Colonic mucosa (tissue), 4 donors: ENCODE measurements around the gene ZDHHC3. TPM values are rescaled to one million over a fixed set of nuclear protein-coding genes. Genes with fewer than 3 reads are reported as not detected.

Experiments used
- DNase-seq: peaks from one replicate; pipeline ENCODE4 v3.0.0-alpha.2; 2020
- H3K27ac ChIP-seq: fragments of 200-600 bp; one replicate; pipeline ENCODE4 v1.8.0; 2021
- H3K27me3 ChIP-seq: fragments of 200-600 bp; one replicate; pipeline ENCODE4 v1.8.0; 2021
- H3K36me3 ChIP-seq: fragments of 200-600 bp; one replicate; pipeline ENCODE4 v1.8.0; 2021
- H3K4me1 ChIP-seq: fragments of 200-600 bp; one replicate; pipeline ENCODE4 v1.8.0; 2021; ENCODE audit warnings: mild to moderate bottlenecking
- H3K4me3 ChIP-seq: fragments of 200-600 bp; one replicate; pipeline ENCODE4 v1.8.0; 2021
- H3K9ac ChIP-seq, 2 donors: one replicate each; pipeline ENCODE4 v1.7.0; 2013; ENCODE audit warnings: control low read depth in 2 of 2, low read depth in 2 of 2, low read length in 2 of 2
- H3K9me3 ChIP-seq: fragments of 200-600 bp; one replicate; pipeline ENCODE4 v1.8.0; 2021
- CTCF ChIP-seq: fragments of 200-600 bp; IDR thresholded peaks from one replicate; pipeline ENCODE4 v1.8.0; 2022; ENCODE audit warnings: antibody characterized with exemption, mild to moderate bottlenecking
- intact Hi-C: fragments of 100-400 bp; cut with DNase I; formaldehyde crosslinking; loops from one replicate; pipeline ENCODE4 v1.14.1; 2022
- total RNA-seq, 2 donors: library from RNA; stranded (reverse); fragmentation: NEBNext Ultra II Directional in 1 of 2; extraction: Animal tissue kit (Norgen Biotek cat#: 25700) in 1 of 2; gene quantifications; one replicate each; pipeline ENCODE4 v1.2.1, GENCODE V29; 2021
- donor health status: healthy.
- donor health status: DM: no; HTN: no; CAD: no.
- donor health status: DM: no; HTN: no; CAD: no.

Gene ZDHHC3
- total RNA-seq, 2 donors from 2014 or later, result 152 to 162 TPM

GRCh38 chr3:44958386-44958785 is 17.6 kb downstream of the ZDHHC3 start:
- Histone ChIP-seq H3K36me3 (no peaks in the 10 kb centered on the region), H3K9ac (no peak overlapping the region), H3K27ac (no peak overlapping the region), H3K9me3 (no peaks in the 10 kb centered on the region), H3K4me3 (no peak overlapping the region), H3K27me3 (no peaks in the 10 kb centered on the region), H3K4me1 (no peaks in the 10 kb centered on the region)
- no peak for DNase-seq
- TF ChIP-seq CTCF, result no peak
- intact Hi-C loops, result no loop called here

DNA sequence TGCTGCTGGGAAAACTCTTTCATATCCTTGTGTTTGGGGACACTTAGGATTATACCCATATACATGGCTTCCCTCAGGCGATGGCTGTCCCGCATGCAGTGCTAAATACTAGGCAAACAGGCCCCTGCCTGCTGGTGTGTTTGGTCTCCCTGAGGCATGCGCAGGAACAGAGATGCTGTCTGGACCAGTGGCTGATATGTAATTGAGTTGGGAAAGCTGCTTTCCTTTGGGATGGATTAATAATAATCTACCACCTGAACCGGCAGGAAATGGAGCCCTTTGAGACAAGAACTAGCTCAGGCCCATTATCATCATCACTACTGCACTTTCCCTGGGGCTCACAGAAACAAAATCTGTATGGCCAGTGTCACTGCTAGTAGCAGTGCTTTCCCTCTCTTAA is 18.0 kb downstream of the ZDHHC3 start:
- Histone ChIP-seq H3K27me3 (no peaks in the 10 kb centered on the region), H3K36me3 (no peaks in the 10 kb centered on the region), H3K4me3 (no peak overlapping the region), H3K4me1 (no peaks in the 10 kb centered on the region), H3K27ac (no peak overlapping the region), H3K9ac (no peak overlapping the region), H3K9me3 (no peaks in the 10 kb centered on the region)
- no peak for DNase-seq
- intact Hi-C loops, result no loop called here
- no peak for TF ChIP-seq CTCF

DNA sequence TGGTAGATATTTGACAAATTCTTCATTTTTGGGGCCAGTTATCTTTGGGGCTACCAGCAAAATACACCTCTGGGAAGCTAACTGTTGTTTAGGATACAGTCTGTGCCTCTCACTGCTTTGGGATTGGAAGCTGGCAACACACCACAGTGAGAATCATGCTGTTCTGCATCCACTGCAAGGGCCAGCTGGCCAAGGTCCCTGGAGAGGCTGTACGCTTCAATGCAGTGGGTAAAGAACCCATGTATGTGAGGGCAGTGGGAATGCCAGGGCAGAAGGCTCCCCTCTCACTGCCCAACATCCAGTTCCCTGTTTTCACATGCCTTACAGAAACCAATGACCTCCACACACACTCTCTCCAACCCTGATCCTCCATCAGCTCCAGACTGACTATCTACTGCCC is 20.1 kb downstream of the ZDHHC3 start:
- H3K27me3 ChIP-seq, result no peaks in the 10 kb centered on the region
- intact Hi-C loops, result no loop called here
- DNase-seq, result no peak
- no peak for TF ChIP-seq CTCF
- H3K9ac ChIP-seq, result no peak overlapping the region
- no peaks in the 10 kb centered on the region for H3K36me3 ChIP-seq
- H3K9me3 ChIP-seq, result no peaks in the 10 kb centered on the region
- no peak overlapping the region for H3K4me3 ChIP-seq
- H3K27ac ChIP-seq, result no peak overlapping the region
- no peaks in the 10 kb centered on the region for H3K4me1 ChIP-seq

DNA sequence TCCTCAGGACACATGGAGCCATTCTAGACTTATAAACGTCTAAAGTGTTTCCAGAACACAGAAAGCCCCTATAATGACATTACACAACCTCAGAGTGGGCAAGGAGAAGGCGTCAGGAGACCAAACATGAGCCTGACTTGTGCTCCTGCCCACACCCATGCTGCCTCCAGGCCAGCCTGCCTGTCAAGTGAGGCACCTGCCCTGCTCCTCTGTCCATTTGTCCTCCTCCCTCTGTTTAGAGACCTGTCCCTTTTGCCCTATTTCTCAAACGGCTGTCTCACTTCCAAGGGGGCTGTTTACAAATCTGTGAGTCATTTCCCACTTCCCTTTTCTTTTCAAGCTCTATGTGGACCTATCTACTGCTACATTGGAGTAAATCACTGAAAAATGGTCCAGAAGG is 21.0 kb downstream of the ZDHHC3 start:
- TF ChIP-seq CTCF, result no peak
- intact Hi-C loops, result no loop called here
- no peak for DNase-seq
- no peaks in the 10 kb centered on the region for H3K9me3 ChIP-seq
- no peaks in the 10 kb centered on the region for H3K36me3 ChIP-seq
- H3K4me1 ChIP-seq, result no peaks in the 10 kb centered on the region
- H3K27ac ChIP-seq, result no peak overlapping the region
- no peak overlapping the region for H3K9ac ChIP-seq
- no peaks in the 10 kb centered on the region for H3K27me3 ChIP-seq
- H3K4me3 ChIP-seq, result no peak overlapping the region

DNA sequence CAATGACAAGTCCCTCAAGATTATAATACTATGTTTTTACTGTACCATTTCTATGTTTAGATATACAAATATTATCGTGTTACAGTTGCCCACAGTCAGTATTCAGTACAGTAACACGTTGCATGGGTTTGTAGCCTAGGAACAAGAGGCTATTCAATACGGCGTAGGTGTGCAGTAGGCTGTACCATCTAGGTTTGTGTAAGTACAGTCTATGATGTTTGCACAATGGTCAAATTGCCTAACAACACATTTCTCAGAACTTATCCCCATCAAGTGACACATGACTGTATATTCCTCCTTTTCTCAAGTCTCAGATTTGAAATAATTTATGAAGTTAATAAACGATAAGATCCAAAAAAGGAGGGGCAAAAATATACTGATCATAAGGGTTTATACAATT is 21.7 kb downstream of the ZDHHC3 start:
- Histone ChIP-seq H3K9ac (no peak overlapping the region), H3K9me3 (no peaks in the 10 kb centered on the region), H3K4me1 (no peaks in the 10 kb centered on the region), H3K27me3 (no peaks in the 10 kb centered on the region), H3K36me3 (no peaks in the 10 kb centered on the region), H3K27ac (no peak overlapping the region), H3K4me3 (no peak overlapping the region)
- TF ChIP-seq CTCF, result no peak
- intact Hi-C loops, result no loop called here
- DNase-seq, result no peak

GRCh38 chr3:44952689-44953088 is 23.3 kb downstream of the ZDHHC3 start:
- intact Hi-C loops, result no loop called here
- no peaks in the 10 kb centered on the region for H3K36me3 ChIP-seq

More at GRCh38 chr3:44952689-44953088, 23.3 kb downstream of the ZDHHC3 start:
- no peak for TF ChIP-seq CTCF
- no peaks in the 10 kb centered on the region for H3K4me1 ChIP-seq
- no peaks in the 10 kb centered on the region for H3K9me3 ChIP-seq
- H3K27ac ChIP-seq, result no peak overlapping the region
- H3K27me3 ChIP-seq, result no peaks in the 10 kb centered on the region
- DNase-seq, result no peak
- H3K9ac ChIP-seq, result no peak overlapping the region
- no peak overlapping the region for H3K4me3 ChIP-seq
